HEK293 (cell line): ENCODE data around the gene PHF21A.

Source experiments
- CTCF ChIA-PET: fragments of 350-600 bp; formaldehyde crosslinking; extraction: SDS; loops from one replicate; lab custom pipeline; 2021; ENCODE audit warnings: antibody characterized with exemption; lab: Yijun Ruan, JAX
- POLR2A ChIA-PET: fragments of 300-600 bp; formaldehyde crosslinking; extraction: SDS; loops from one replicate; lab custom pipeline; 2020; ENCODE audit warnings: antibody characterized with exemption, inconsistent platforms; lab: Yijun Ruan, JAX
- H3K27ac ChIP-seq: fragments of 200-500 bp; sonication (Bioruptor generic); 2 replicates; pipeline ENCODE4 v1.5.1; 2014; ENCODE audit warnings: low read depth, low read length, control low read depth, inconsistent platforms; ENCODE audit errors: extremely low read depth
- H3K36me3 ChIP-seq, 2 experiments: fragments of 200-500 bp in 1 of 2; sonication (Bioruptor generic) in 1 of 2; 1 replicate in 1 of 2; 2 replicates in 1 of 2; pipeline ENCODE4 v1.5.1; 2014 to 2017; ENCODE audit warnings: inconsistent platforms in 2 of 2, low read length in 2 of 2; ENCODE audit not compliant: control insufficient read depth in 2 of 2, insufficient read depth in 1 of 2
- H3K4me1 ChIP-seq: fragments of 200-500 bp; sonication (Bioruptor generic); 2 replicates; pipeline ENCODE4 v1.5.1; 2014; ENCODE audit warnings: mild to moderate bottlenecking, low read length, inconsistent platforms; ENCODE audit not compliant: control insufficient read depth, insufficient read depth
- H3K4me3 ChIP-seq: 2 replicates; pipeline ENCODE4 v1.5.1; 2011; ENCODE audit warnings: low read depth, mild to moderate bottlenecking, control low read depth, low read length, moderate library complexity
- H3K9me3 ChIP-seq: fragments of 200-500 bp; sonication (Bioruptor generic); 2 replicates; pipeline ENCODE4 v1.5.1; 2014; ENCODE audit warnings: low read depth, low read length, inconsistent platforms; ENCODE audit not compliant: control insufficient read depth, insufficient read depth
- ATF2 ChIP-seq: fragments of 450-650 bp; formaldehyde crosslinking; IDR thresholded peaks from 2 replicates; pipeline ENCODE4 v1.5.1; 2016; ENCODE audit warnings: missing biosample characterization, missing genetic modification characterization, low read depth
- GLIS2 ChIP-seq: fragments of 450-650 bp; formaldehyde crosslinking; IDR thresholded peaks from 2 replicates; pipeline ENCODE4 v1.5.1; 2016; ENCODE audit warnings: missing biosample characterization, missing genetic modification characterization
- HOXC10 ChIP-seq: sonication (generic); formaldehyde crosslinking; IDR thresholded peaks from 2 replicates; pipeline ENCODE4 v1.8.1; 2023; ENCODE audit warnings: mild to moderate bottlenecking, missing genetic modification reagents
- INSM2 ChIP-seq: fragments of 450-650 bp; formaldehyde crosslinking; IDR thresholded peaks from 2 replicates; pipeline ENCODE4 v1.5.1; 2016; ENCODE audit warnings: missing biosample characterization, missing genetic modification characterization
- MEIS1 ChIP-seq: sonication (generic); formaldehyde crosslinking; IDR thresholded peaks from 2 replicates; pipeline ENCODE4 v1.8.1; 2022; ENCODE audit warnings: missing genetic modification reagents, mild to moderate bottlenecking, borderline replicate concordance
- OSR2 ChIP-seq: fragments of 450-650 bp; formaldehyde crosslinking; IDR thresholded peaks from 2 replicates; pipeline ENCODE4 v1.5.1; 2016; ENCODE audit warnings: missing biosample characterization, missing genetic modification characterization
- PRDM1 ChIP-seq: fragments of 450-650 bp; formaldehyde crosslinking; IDR thresholded peaks from 2 replicates; pipeline ENCODE4; 2016; ENCODE audit warnings: missing biosample characterization, missing genetic modification characterization
- SP3 ChIP-seq: fragments of 450-650 bp; formaldehyde crosslinking; IDR thresholded peaks from 2 replicates; pipeline ENCODE4 v1.5.1; 2016; ENCODE audit warnings: missing biosample characterization, missing genetic modification characterization
- YY2 ChIP-seq: fragments of 450-650 bp; formaldehyde crosslinking; IDR thresholded peaks from 2 replicates; pipeline ENCODE4 v1.5.1; 2016; ENCODE audit warnings: missing biosample characterization, missing genetic modification characterization
- ZBTB1 ChIP-seq: fragments of 450-650 bp; formaldehyde crosslinking; IDR thresholded peaks from 2 replicates; pipeline ENCODE4 v1.5.1; 2016; ENCODE audit warnings: missing biosample characterization, missing genetic modification characterization
- ZBTB6 ChIP-seq: fragments of 450-650 bp; formaldehyde crosslinking; IDR thresholded peaks from 2 replicates; pipeline ENCODE4 v1.5.1; 2017; ENCODE audit warnings: missing biosample characterization, missing genetic modification characterization
- ZBTB8A ChIP-seq: fragments of 450-650 bp; formaldehyde crosslinking; IDR thresholded peaks from 2 replicates; pipeline ENCODE4 v1.5.1; 2016; ENCODE audit warnings: missing biosample characterization, missing genetic modification characterization
- ZFP69B ChIP-seq: fragments of 450-650 bp; formaldehyde crosslinking; IDR thresholded peaks from 2 replicates; pipeline ENCODE4 v1.5.1; 2016; ENCODE audit warnings: missing biosample characterization, missing genetic modification characterization
- ZNF133 ChIP-seq: fragments of 450-650 bp; formaldehyde crosslinking; IDR thresholded peaks from 2 replicates; pipeline ENCODE4 v1.5.1; 2016; ENCODE audit warnings: missing biosample characterization, missing genetic modification characterization
- ZNF138 ChIP-seq: fragments of 450-650 bp; formaldehyde crosslinking; IDR thresholded peaks from 2 replicates; pipeline ENCODE4 v1.5.1; 2016; ENCODE audit warnings: missing biosample characterization, missing genetic modification characterization, borderline replicate concordance
- ZNF148 ChIP-seq: fragments of 450-650 bp; formaldehyde crosslinking; IDR thresholded peaks from 2 replicates; pipeline ENCODE4 v1.5.0; 2017; ENCODE audit warnings: missing biosample characterization, missing genetic modification characterization, borderline replicate concordance
- ZNF155 ChIP-seq: fragments of 450-650 bp; formaldehyde crosslinking; IDR thresholded peaks from 2 replicates; pipeline ENCODE4 v1.5.1; 2016; ENCODE audit warnings: missing biosample characterization, missing genetic modification characterization
- ZNF19 ChIP-seq: fragments of 450-650 bp; formaldehyde crosslinking; IDR thresholded peaks from 2 replicates; pipeline ENCODE4; 2016; ENCODE audit warnings: missing biosample characterization, missing genetic modification characterization, low read depth
- ZNF311 ChIP-seq: fragments of 450-650 bp; formaldehyde crosslinking; IDR thresholded peaks from 2 replicates; pipeline ENCODE4 v1.5.1; 2017; ENCODE audit warnings: missing biosample characterization, missing genetic modification characterization, borderline replicate concordance
- ZNF341 ChIP-seq: fragments of 450-650 bp; formaldehyde crosslinking; IDR thresholded peaks from 2 replicates; pipeline ENCODE4; 2016; ENCODE audit warnings: low read depth, missing biosample characterization, missing genetic modification characterization
- ZNF350 ChIP-seq: fragments of 450-650 bp; formaldehyde crosslinking; IDR thresholded peaks from 2 replicates; pipeline ENCODE4 v1.5.0; 2017; ENCODE audit warnings: missing biosample characterization, mild to moderate bottlenecking, missing genetic modification characterization
- ZNF510 ChIP-seq: fragments of 450-650 bp; formaldehyde crosslinking; IDR thresholded peaks from 2 replicates; pipeline ENCODE4 v1.5.1; 2018; ENCODE audit warnings: mild to moderate bottlenecking, missing genetic modification characterization, missing biosample characterization; ENCODE audit not compliant: insufficient replicate concordance
- ZNF513 ChIP-seq: fragments of 450-650 bp; IDR thresholded peaks from 2 replicates; pipeline ENCODE4 v1.5.1; 2018; ENCODE audit warnings: missing biosample characterization, missing genetic modification characterization
- ZNF561 ChIP-seq: fragments of 450-650 bp; IDR thresholded peaks from 2 replicates; pipeline ENCODE4 v1.5.1; 2018; ENCODE audit warnings: missing biosample characterization, missing genetic modification characterization, borderline replicate concordance
- ZNF623 ChIP-seq: fragments of 450-650 bp; formaldehyde crosslinking; IDR thresholded peaks from 2 replicates; pipeline ENCODE4 v1.5.1; 2016; ENCODE audit warnings: missing biosample characterization, missing genetic modification characterization
- ZNF707 ChIP-seq: fragments of 450-650 bp; formaldehyde crosslinking; IDR thresholded peaks from 2 replicates; pipeline ENCODE4 v1.5.1; 2016; ENCODE audit warnings: missing biosample characterization, missing genetic modification characterization
- ZNF768 ChIP-seq: fragments of 450-650 bp; formaldehyde crosslinking; IDR thresholded peaks from 2 replicates; pipeline ENCODE4 v1.5.1; 2018; ENCODE audit warnings: missing biosample characterization, mild to moderate bottlenecking, missing genetic modification characterization
- ZSCAN4 ChIP-seq: fragments of 450-650 bp; formaldehyde crosslinking; IDR thresholded peaks from 2 replicates; pipeline ENCODE4 v1.5.1; 2017; ENCODE audit warnings: missing biosample characterization, missing genetic modification characterization
- ZXDB ChIP-seq: fragments of 450-650 bp; formaldehyde crosslinking; IDR thresholded peaks from 2 replicates; pipeline ENCODE4 v1.5.1; 2016; ENCODE audit warnings: missing biosample characterization, missing genetic modification characterization

PHF21A gene

GRCh38 chr11:46119352-46120216 lies 1.7 kb downstream of the PHF21A start:
- Histone ChIP-seq H3K36me3 (no peaks in the 10 kb centered on the region), H3K4me1 (peaks cover 2% of the 10 kb centered on the region; the same call in 1 of the 2 replicates), H3K4me3 (peak overlapping the region; percentile 84), H3K9me3 (no peaks in the 10 kb centered on the region), H3K27ac (peak overlapping the region; percentile 81)
- POLR2A ChIA-PET: interaction anchor here (1.0 kb wide), 1 partner anchor 27 kb away, joined by 3 read pairs; no protein-coding TSS in a partner anchor
- CTCF ChIA-PET: interaction anchor here (0.6 to 1.0 kb wide), 4 partner anchors 14 to 970 kb away, joined by 3 to 5 read pairs (median 3); no protein-coding TSS in a partner anchor
- TF ChIP-seq ZNF707 (tag by site-specific recombination) (no peak), OSR2 (tag by site-specific recombination) (no peak), ZNF155 (tag by site-specific recombination) (no peak), ZXDB (no peak), PRDM1 (tag by site-specific recombination) (peak; percentile 76), ZNF341 (tag by site-specific recombination) (peak; percentile 83), ZNF350 (tag by site-specific recombination) (no peak), ZNF623 (no peak), ZNF768 (no peak), ATF2 (tag by site-specific recombination) (no peak), ZSCAN4 (tag by site-specific recombination) (peak; percentile 49), ZNF561 (no peak), ZNF19 (tag by site-specific recombination) (no peak), ZNF311 (tag by site-specific recombination) (no peak), MEIS1 (CRISPR knock-in tag) (no peak), ZNF148 (tag by site-specific recombination) (no peak), ZNF510 (tag by site-specific recombination) (no peak), YY2 (no peak), INSM2 (tag by site-specific recombination) (no peak), SP3 (tag by site-specific recombination) (peak; percentile 50), HOXC10 (CRISPR knock-in tag) (no peak), ZBTB1 (tag by site-specific recombination) (no peak), ZBTB8A (peak; percentile 77), ZNF513 (tag by site-specific recombination) (no peak), GLIS2 (tag by site-specific recombination) (no peak; the same call in 1 of the 2 replicates), ZNF138 (tag by site-specific recombination) (no peak), ZBTB6 (no peak), ZFP69B (tag by site-specific recombination) (no peak), ZNF133 (tag by site-specific recombination) (no peak)
